Dermis microvascular lymphatic vessel endothelial cell (primary cell): Measurements from ENCODE around the gene ECEL1. TPM values are rescaled to one million over a fixed set of nuclear protein-coding genes. Genes with fewer than 3 reads are reported as not detected.

ENCODE experiments used
- total RNA-seq: library from RNA; depleted of rRNA; stranded (reverse); fragments of >200 nt; gene quantifications from 2 replicates; pipeline ENCODE4 v1.2.1, GENCODE V29; 2014

Gene ECEL1
- total RNA-seq, 1 donor from 2014 or later: not detected

Other genes starting within 250 kb of the ECEL1 start
- not detected in 2 replicates for gene ALPP, start 109.1 kb downstream of the ECEL1 start, total RNA-seq
- not detected in 2 replicates for gene ALPG, start 81.0 kb downstream of the ECEL1 start, total RNA-seq
- gene ALPI, start 31.7 kb downstream of the ECEL1 start, total RNA-seq: not detected in 2 replicates
- gene PRSS56, start 32.6 kb upstream of the ECEL1 start, total RNA-seq: not detected in 2 replicates
- not detected in 2 replicates for gene CHRND, start 38.3 kb upstream of the ECEL1 start, total RNA-seq
- gene CHRNG, start 51.9 kb upstream of the ECEL1 start, total RNA-seq: not detected in 2 replicates
- 0.89 and 1.7 TPM in 2 replicates for gene TIGD1, start 62.7 kb upstream of the ECEL1 start, total RNA-seq
- 85.3 and 94.7 TPM in 2 replicates for gene EIF4E2, start 62.9 kb upstream of the ECEL1 start, total RNA-seq
- gene EFHD1, start 145.8 kb upstream of the ECEL1 start, total RNA-seq: not detected in 2 replicates
- gene GIGYF2, start 209.5 kb upstream of the ECEL1 start, total RNA-seq: 36.3 and 44.1 TPM in 2 replicates